NT2/D1 (cell line): ENCODE results near the gene MCHR2.

Source experiments
- SUZ12 ChIP-seq: IDR thresholded peaks from 2 replicates; pipeline ENCODE4 v1.6.1; 2011; ENCODE audit not compliant: insufficient read length, insufficient read depth; ENCODE audit errors: extremely low read depth
- ZNF274 ChIP-seq: IDR thresholded peaks from 2 replicates; pipeline ENCODE4 v1.6.1; 2011; ENCODE audit warnings: mild to moderate bottlenecking, low read depth, low read length

- TF ChIP-seq ZNF274 (no peak), SUZ12 (no peak)
Observed at GRCh38 chr6:99871641-99872040, 122.4 kb downstream of the MCHR2 start.
